Endothelial cell of umbilical vein (primary cell): Measurements from ENCODE around the gene MYO1B. TPM values are rescaled to one million over a fixed set of nuclear protein-coding genes. Genes with fewer than 3 reads are reported as not detected.

Experiments
- BruUV-seq: library from RNA; stranded (reverse); fragments of 400-500 nt; replicated peaks from 2 replicates; lab custom pipeline; 2021; lab: Mats Ljungman, UMichigan
- CTCF ChIA-PET: fragments of 300-600, 350-600 bp; sonication (Branson Sonifier 250); formaldehyde crosslinking; loops from one replicate; lab custom pipeline; 2021; ENCODE audit warnings: antibody characterized with exemption, inconsistent platforms; lab: Charles Lee
- POLR2A ChIA-PET: fragments of 300-600, 350-600 bp; sonication (Branson Sonifier 250); formaldehyde crosslinking; loops from one replicate; lab custom pipeline; 2021; ENCODE audit warnings: antibody characterized with exemption, inconsistent platforms; lab: Charles Lee
- DNase-seq: peaks from one replicate; pipeline ENCODE4 v3.0.0-alpha.2; 2011; ENCODE audit warnings: low read depth, low spot score
- FAIRE-seq: peaks from 2 replicates; lab custom pipeline; 2011; peaks lifted over from hg19 to GRCh38; lab: Jason Lieb, UNC
- H2AFZ ChIP-seq: 2 replicates; pipeline ENCODE4 v1.6.0; 2012; ENCODE audit warnings: low read depth, low read length, control low read depth, inconsistent platforms
- H3K27ac ChIP-seq: 2 replicates; pipeline ENCODE4 v1.5.1; 2011; ENCODE audit warnings: low read depth, mild to moderate bottlenecking, control low read depth, low read length, moderate library complexity; ENCODE audit not compliant: insufficient read depth
- H3K27me3 ChIP-seq, 2 experiments: 2 replicates each; pipeline versions ENCODE4 v1.6.0 to v1.6.1; 2011; ENCODE audit warnings: low read length in 2 of 2, mixed read lengths in 1 of 2; ENCODE audit not compliant: control insufficient read depth in 2 of 2, insufficient read depth in 2 of 2
- H3K36me3 ChIP-seq, 2 experiments: 2 replicates in 1 of 2; 3 replicates in 1 of 2; pipeline ENCODE4 v1.5.1; 2011; ENCODE audit warnings: low read length in 2 of 2, mild to moderate bottlenecking in 1 of 2, moderate library complexity in 1 of 2; ENCODE audit not compliant: control insufficient read depth in 2 of 2, insufficient read depth in 2 of 2; ENCODE audit errors: extremely low read depth in 1 of 2
- H3K4me1 ChIP-seq: 3 replicates; pipeline ENCODE4 v1.5.1; 2011; ENCODE audit warnings: mild to moderate bottlenecking, low read length; ENCODE audit not compliant: control insufficient read depth, insufficient read depth; ENCODE audit errors: extremely low read depth
- H3K4me2 ChIP-seq: 2 replicates; pipeline ENCODE4 v1.6.1; 2011; ENCODE audit warnings: low read length, control low read depth, mixed read lengths; ENCODE audit not compliant: insufficient read depth
- H3K4me3 ChIP-seq, 3 experiments: fragments of 200-600 bp in 1 of 3; sonication (generic), shearing (Covaris generic) in 1 of 3; replicated peaks in 1 of 3; 2 replicates each; pipeline ENCODE4 v1.5.1; 2011 to 2016; ENCODE audit warnings: control low read depth in 3 of 3, low read length in 3 of 3, mild to moderate bottlenecking in 2 of 3, inconsistent platforms in 1 of 3, low read depth in 1 of 3, moderate library complexity in 1 of 3; ENCODE audit not compliant: insufficient read depth in 1 of 3
- H3K79me2 ChIP-seq: 2 replicates; pipeline ENCODE4 v1.6.0; 2012; ENCODE audit warnings: low read length, inconsistent platforms; ENCODE audit not compliant: control insufficient read depth, insufficient read depth
- H3K9ac ChIP-seq: replicated peaks from 2 replicates; pipeline ENCODE3; 2011; ENCODE audit warnings: low read length, control low read depth; ENCODE audit not compliant: insufficient read depth; ENCODE audit errors: extremely low read depth
- H3K9me1 ChIP-seq: replicated peaks from 3 replicates; pipeline ENCODE4 v1.6.0; 2011; ENCODE audit warnings: mild to moderate bottlenecking, low read length; ENCODE audit not compliant: control insufficient read depth, insufficient read depth; ENCODE audit errors: extremely low read depth
- H3K9me3 ChIP-seq: replicated peaks from 2 replicates; pipeline ENCODE4 v1.5.1; 2012; ENCODE audit warnings: low read length, inconsistent platforms; ENCODE audit not compliant: control insufficient read depth, insufficient read depth
- H4K20me1 ChIP-seq: replicated peaks from 2 replicates; pipeline ENCODE3; 2011; ENCODE audit warnings: mild to moderate bottlenecking, low read length; ENCODE audit not compliant: control insufficient read depth, insufficient read depth; ENCODE audit errors: extremely low read depth
- EZH2 ChIP-seq: IDR thresholded peaks from 2 replicates; pipeline ENCODE4 v1.6.1; 2012; ENCODE audit warnings: borderline replicate concordance, low read depth, mild to moderate bottlenecking, moderate library complexity, low read length, inconsistent platforms; ENCODE audit not compliant: severe bottlenecking
- FOS ChIP-seq: IDR thresholded peaks from 2 replicates; pipeline ENCODE4 v1.6.1; 2011; ENCODE audit warnings: mild to moderate bottlenecking, low read length, moderate library complexity, borderline replicate concordance; ENCODE audit not compliant: insufficient read depth
- GATA2 ChIP-seq: IDR thresholded peaks from 2 replicates; pipeline ENCODE4 v1.7.0; 2011; ENCODE audit warnings: low read depth, mild to moderate bottlenecking, moderate library complexity, mixed read lengths, low read length; ENCODE audit not compliant: insufficient read length, insufficient read depth
- JUN ChIP-seq: IDR thresholded peaks from 2 replicates; pipeline ENCODE4 v1.6.1; 2011; ENCODE audit warnings: borderline replicate concordance, low read depth; ENCODE audit not compliant: insufficient read length, insufficient read depth
- MAX ChIP-seq: IDR thresholded peaks from 2 replicates; pipeline ENCODE4 v1.6.1; 2011; ENCODE audit not compliant: insufficient read depth, insufficient read length
- MYC ChIP-seq: IDR thresholded peaks from one replicate; pipeline ENCODE4 v1.6.1; 2011; ENCODE audit warnings: mild to moderate bottlenecking, low read depth, low read length
- POLR2A ChIP-seq: IDR thresholded peaks from 2 replicates; pipeline ENCODE4 v1.6.1; 2012; ENCODE audit warnings: low read depth, mild to moderate bottlenecking, control low read depth, low read length
- POLR2AphosphoS5 ChIP-seq: IDR thresholded peaks from 2 replicates; pipeline ENCODE4 v1.6.1; 2012; ENCODE audit warnings: low read depth, mild to moderate bottlenecking, control low read depth, low read length, moderate library complexity; ENCODE audit not compliant: insufficient read depth
- dilution Hi-C: fragments of 300-500 bp; cut with MboI; formaldehyde crosslinking; loops from one replicate; pipeline ENCODE4 v1.15.0; 2019; ENCODE audit warnings: low sequenced_read_pairs; ENCODE audit not compliant: extremely low pct_ligation_motif_present
- intact Hi-C: fragments of 100-400 bp; cut with micrococcal nuclease; formaldehyde crosslinking; loops from one replicate; pipeline ENCODE4 v1.10.0; 2022
- polyA plus RNA-seq, 4 experiments: library from polyadenylated mRNA; depleted of rRNA in 3 of 4; stranded (reverse) in 3 of 4; unstranded in 1 of 4; fragments of >200 nt; gene quantifications; 2 replicates each; pipeline versions ENCODE4 v1.2.1 to v1.2.3, GENCODE V29; 2011 to 2012; ENCODE audit warnings: missing spikeins in 1 of 4
- total RNA-seq: library from RNA; stranded (reverse); gene quantifications from 2 replicates; pipeline ENCODE4 v1.2.3, GENCODE V29; 2021

MYO1B gene
- total and polyA plus RNA-seq, 2 donors (not counting 3 experiments of a cell fraction or from before 2014, with no cell fraction given): 8.7 to 51.1 TPM

GRCh38 chr2:191316246-191316994 lies 71.2 kb downstream of the MYO1B start:
- H3K9me3 ChIP-seq: no peaks in the 10 kb centered on the region
- no peaks in the 10 kb centered on the region for H3K9me1 ChIP-seq
- intact Hi-C loops (no loop called here), dilution Hi-C loops (no loop called here)
- no peak overlapping the region for H3K9ac ChIP-seq
- ChIA-PET CTCF (no interaction called here), POLR2A (no interaction called here)
- DNase-seq: no peak
- no peak overlapping the region for H3K4me3 ChIP-seq
- peaks cover 16% of the 10 kb centered on the region for H3K4me1 ChIP-seq
- H3K79me2 ChIP-seq: no peaks in the 10 kb centered on the region
- no TSS peak for BruUV-seq
- no peak overlapping the region for H3K4me2 ChIP-seq
- H3K27me3 ChIP-seq: no peaks in the 10 kb centered on the region
- H3K36me3 ChIP-seq: no peaks in the 10 kb centered on the region
- H3K27ac ChIP-seq: no peak overlapping the region
- TF ChIP-seq GATA2 (no peak), MYC (no peak), JUN (no peak), EZH2 (no peak), FOS (no peak), POLR2A (no peak)
- H4K20me1 ChIP-seq: peaks cover 5% of the 10 kb centered on the region
- FAIRE-seq: no peak
- H2AFZ ChIP-seq: no peak overlapping the region

- Histone ChIP-seq H3K4me2 (no peak overlapping the region), H3K9ac (no peak overlapping the region), H3K4me3 (no peak overlapping the region), H3K27me3 (no peaks in the 10 kb centered on the region), H3K9me3 (no peaks in the 10 kb centered on the region), H3K36me3 (no peaks in the 10 kb centered on the region), H3K9me1 (no peaks in the 10 kb centered on the region), H3K27ac (no peak overlapping the region), H4K20me1 (peaks cover 5% of the 10 kb centered on the region), H3K4me1 (peaks cover 21% of the 10 kb centered on the region), H2AFZ (no peak overlapping the region), H3K79me2 (no peaks in the 10 kb centered on the region)
- DNase-seq (peak; percentile 14), FAIRE-seq (no peak)
- CTCF ChIA-PET: interaction anchor here (1.2 to 1.7 kb wide), 3 partner anchors 15 to 183 kb away, joined by 3 to 4 read pairs (median 4); no protein-coding TSS in a partner anchor
- no TSS peak for BruUV-seq
- dilution Hi-C loops: no loop called here
- POLR2A ChIA-PET: no interaction called here
- intact Hi-C loops: no loop called here
- TF ChIP-seq GATA2 (no peak), POLR2A (no peak), FOS (no peak), JUN (no peak), MAX (no peak), MYC (no peak), POLR2AphosphoS5 (no peak)
Observed at GRCh38 chr2:191318037-191318728, 73.0 kb downstream of the MYO1B start.
